ENCODE data around the gene TXNDC5.

TXNDC5 gene

GRCh38 chr6:7924867-7925266 lies 14.3 kb upstream of the TXNDC5 start:
- Histone ChIP-seq H3K9ac (ENCODE audit: low read length) (no peak overlapping the region), H3K4me2 (ENCODE audit: low read depth, low read length) (no peak overlapping the region), H3F3A (ENCODE audit: insufficient read depth, low read length) (no peaks in the 10 kb centered on the region), H2AFZ (ENCODE audit: low read length) (no peak overlapping the region), H4K20me1 (ENCODE audit: insufficient read depth, low read length) (no peaks in the 10 kb centered on the region), H3K4me1 (ENCODE audit: low read length) (peaks cover 16% of the 10 kb centered on the region), H3K36me3 (replicated peaks; ENCODE audit: insufficient read depth, low read length) (no peaks in the 10 kb centered on the region), H3K4me3 (ENCODE audit: low read length) (no peak overlapping the region), H3K9me2 (replicated peaks; ENCODE audit: insufficient read depth, low read length) (no peaks in the 10 kb centered on the region), H3K9me3 (replicated peaks; ENCODE audit: insufficient read depth, low read length) (no peaks in the 10 kb centered on the region), H3K27me3 (replicated peaks; ENCODE audit: insufficient read depth, low read length) (no peaks in the 10 kb centered on the region), H3K27ac (ENCODE audit: low read length) (no peak overlapping the region), H3K79me2 (ENCODE audit: low read length) (peaks cover 4% of the 10 kb centered on the region; the same call in 1 of the 2 replicates)
- TF ChIP-seq CTCF (IDR thresholded peaks at IDR 0.05; ENCODE audit: low read length) (no peak), EZH2 (optimal IDR thresholded peaks at IDR 0.05; ENCODE audit: low read depth, low read length) (no peak), EZH2phosphoT487 (IDR thresholded peaks at IDR 0.05; ENCODE audit: low read length) (no peak)
- no peak for DNase-seq

GRCh38 chr6:7922596-7922995 lies 12.0 kb upstream of the TXNDC5 start:
- Histone ChIP-seq H3K27ac (ENCODE audit: low read length) (no peak overlapping the region), H2AFZ (ENCODE audit: low read length) (no peak overlapping the region), H3K4me3 (ENCODE audit: low read length) (no peak overlapping the region), H3K9ac (ENCODE audit: low read length) (no peak overlapping the region), H3K79me2 (ENCODE audit: low read length) (peaks cover 27% of the 10 kb centered on the region), H3K9me2 (replicated peaks; ENCODE audit: insufficient read depth, low read length) (no peaks in the 10 kb centered on the region), H3K27me3 (replicated peaks; ENCODE audit: insufficient read depth, low read length) (no peaks in the 10 kb centered on the region), H3K36me3 (replicated peaks; ENCODE audit: insufficient read depth, low read length) (no peaks in the 10 kb centered on the region), H3K9me3 (replicated peaks; ENCODE audit: insufficient read depth, low read length) (no peaks in the 10 kb centered on the region), H4K20me1 (ENCODE audit: insufficient read depth, low read length) (no peaks in the 10 kb centered on the region), H3F3A (ENCODE audit: insufficient read depth, low read length) (peaks cover 11% of the 10 kb centered on the region), H3K4me2 (ENCODE audit: low read depth, low read length) (no peak overlapping the region), H3K4me1 (ENCODE audit: low read length) (peaks cover 38% of the 10 kb centered on the region)
- DNase-seq: no peak
- TF ChIP-seq EZH2 (optimal IDR thresholded peaks at IDR 0.05; ENCODE audit: low read depth, low read length): no peak
- no peak for TF ChIP-seq CTCF (IDR thresholded peaks at IDR 0.05; ENCODE audit: low read length)
- TF ChIP-seq EZH2phosphoT487 (IDR thresholded peaks at IDR 0.05; ENCODE audit: low read length): no peak

- no peak for DNase-seq
- H3K9ac ChIP-seq (ENCODE audit: low read length): no peak overlapping the region
Measured at GRCh38 chr6:7921632-7922092, 11.1 kb upstream of the TXNDC5 start.

More at GRCh38 chr6:7921632-7922092, 11.1 kb upstream of the TXNDC5 start:
- Histone ChIP-seq H3K9me3 (replicated peaks; ENCODE audit: insufficient read depth, low read length) (no peaks in the 10 kb centered on the region), H3K4me1 (ENCODE audit: low read length) (peaks cover 46% of the 10 kb centered on the region), H3K4me2 (ENCODE audit: low read depth, low read length) (no peak overlapping the region), H3K9me2 (replicated peaks; ENCODE audit: insufficient read depth, low read length) (no peaks in the 10 kb centered on the region), H3F3A (ENCODE audit: insufficient read depth, low read length) (peaks cover 19% of the 10 kb centered on the region), H4K20me1 (ENCODE audit: insufficient read depth, low read length) (no peaks in the 10 kb centered on the region), H3K79me2 (ENCODE audit: low read length) (peaks cover 27% of the 10 kb centered on the region), H3K27ac (ENCODE audit: low read length) (no peak overlapping the region), H2AFZ (ENCODE audit: low read length) (no peak overlapping the region), H3K27me3 (replicated peaks; ENCODE audit: insufficient read depth, low read length) (no peaks in the 10 kb centered on the region), H3K36me3 (replicated peaks; ENCODE audit: insufficient read depth, low read length) (no peaks in the 10 kb centered on the region), H3K4me3 (ENCODE audit: low read length) (no peak overlapping the region)
- TF ChIP-seq EZH2phosphoT487 (IDR thresholded peaks at IDR 0.05; ENCODE audit: low read length) (no peak), EZH2 (optimal IDR thresholded peaks at IDR 0.05; ENCODE audit: low read depth, low read length) (no peak), CTCF (IDR thresholded peaks at IDR 0.05; ENCODE audit: low read length) (no peak)

All from MM.1S (cell line).